Activated CD4-positive, alpha-beta T cell treated with anti-CD3 and anti-CD28 coated beads for 48 hours (primary cell): ENCODE measurements around the gene TNS3.

ENCODE experiments used
- DNase-seq: peaks from one replicate; pipeline ENCODE4 v3.0.0-alpha.2; 2020

The TNS3 gene

DNA sequence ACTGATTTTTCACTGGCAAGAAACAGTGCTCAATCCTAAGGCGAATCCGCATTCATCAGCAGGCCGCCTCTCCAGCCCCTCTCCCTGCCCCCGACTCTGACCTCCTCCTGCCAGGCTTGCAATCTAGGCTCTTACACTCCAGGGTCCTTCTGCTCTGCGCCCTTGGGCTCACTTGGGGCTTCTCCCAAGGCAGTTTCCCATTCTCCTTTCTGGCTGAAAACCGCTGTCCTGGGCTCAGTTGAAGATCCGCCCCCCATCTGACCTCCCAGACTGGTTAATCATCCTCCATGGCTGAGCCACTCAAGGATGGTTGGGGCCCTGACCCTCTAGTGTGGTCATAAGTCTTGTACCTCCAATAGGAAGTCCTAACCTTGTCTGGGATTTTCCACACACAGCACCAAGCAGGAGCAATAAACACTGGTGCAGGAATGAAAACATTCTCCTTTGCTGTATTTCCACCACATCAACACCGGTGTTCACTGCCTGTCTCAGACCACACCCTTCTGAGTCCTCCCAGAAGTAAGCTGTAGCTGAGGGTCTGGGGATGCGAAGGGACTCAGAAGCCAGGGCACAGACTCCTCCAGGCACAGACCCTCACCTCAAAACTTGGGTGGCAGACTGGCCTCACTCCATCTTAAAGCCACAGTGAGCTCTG is 42.4 kb downstream of the TNS3 start:
- no peak for DNase-seq

GRCh38 chr7:47538846-47539311 is 43.0 kb downstream of the TNS3 start:
- DNase-seq, result no peak

- no peak for DNase-seq
Observed at GRCh38 chr7:47537716-47538675, 43.9 kb downstream of the TNS3 start.

DNA sequence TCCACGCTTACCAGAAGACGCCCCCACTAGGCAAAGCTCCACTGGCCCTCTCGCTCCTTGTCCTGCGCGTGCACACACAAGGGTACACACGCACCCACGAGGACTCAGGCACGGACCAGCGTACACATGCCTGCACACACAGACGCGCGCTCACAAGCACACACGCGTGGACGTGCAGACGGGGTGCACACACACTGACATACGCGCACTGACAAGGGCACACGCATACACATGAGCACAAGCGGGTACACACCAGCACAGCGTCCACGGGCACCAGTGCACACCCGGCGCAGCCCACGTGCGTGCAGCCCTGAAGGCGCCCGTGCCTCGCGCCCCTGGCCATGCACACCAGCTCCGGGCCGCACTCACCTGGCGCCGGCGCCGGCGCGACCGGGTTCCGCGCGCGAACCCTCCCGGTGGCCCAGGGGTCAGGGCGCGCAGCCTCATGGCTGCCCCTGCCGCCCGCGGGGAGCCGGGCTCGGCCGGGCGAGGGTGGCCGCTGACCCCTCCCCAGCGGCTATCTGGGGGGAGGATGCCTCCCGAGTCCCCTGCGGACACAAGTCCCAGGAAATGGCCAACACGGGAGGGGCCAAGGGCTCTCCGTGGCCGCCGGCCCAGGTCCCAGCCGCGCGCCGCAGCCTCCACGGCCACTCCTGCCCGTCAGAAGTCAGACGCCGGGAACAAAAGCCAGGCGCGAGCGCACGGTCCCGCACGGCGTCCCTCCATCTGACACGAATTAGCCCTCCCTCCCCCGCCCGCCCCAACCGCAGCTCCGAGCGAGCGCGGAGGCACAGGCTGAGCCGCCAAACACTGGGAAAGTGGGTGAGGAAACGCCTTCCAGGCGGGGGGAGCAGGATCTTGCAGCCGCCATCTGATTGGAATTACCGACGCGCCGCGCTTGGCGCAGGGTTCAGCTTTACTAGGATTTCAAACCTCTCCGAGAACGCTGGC is 45.0 kb downstream of the TNS3 start:
- no peak for DNase-seq

GRCh38 chr7:47535704-47536628 is 45.9 kb downstream of the TNS3 start:
- DNase-seq, result no peak

DNA sequence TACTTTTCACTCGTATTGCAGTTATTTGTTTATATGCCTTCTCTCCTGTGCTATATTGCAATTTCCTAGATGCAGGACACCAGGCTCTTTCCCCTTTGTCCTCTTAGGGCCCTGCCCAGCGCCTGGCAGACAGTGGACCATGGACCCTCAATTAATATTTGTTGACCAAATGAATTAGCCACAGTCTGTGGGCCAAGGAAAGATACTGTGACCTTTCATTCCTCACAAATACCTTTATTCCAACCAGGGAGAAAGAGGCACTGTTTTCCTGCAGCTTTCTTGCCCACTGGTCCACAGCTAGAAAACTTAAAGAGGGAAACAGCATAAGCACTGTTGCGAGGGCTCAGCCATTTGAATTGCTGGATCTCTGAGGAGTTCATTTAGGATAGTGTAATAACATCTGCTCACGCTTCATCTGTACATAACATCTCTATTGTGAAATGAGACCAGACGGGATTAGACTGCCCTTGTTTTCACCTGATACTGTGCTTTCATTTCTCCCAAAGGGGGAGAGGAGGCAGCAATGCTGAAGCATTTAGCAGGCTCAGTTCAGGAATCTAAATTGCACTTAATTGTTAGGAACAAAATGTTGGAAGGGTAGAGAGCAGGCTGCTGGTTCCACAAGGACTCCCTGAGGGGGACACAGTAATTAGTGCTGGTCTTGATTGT is 46.7 kb downstream of the TNS3 start:
- DNase-seq, result no peak

DNA sequence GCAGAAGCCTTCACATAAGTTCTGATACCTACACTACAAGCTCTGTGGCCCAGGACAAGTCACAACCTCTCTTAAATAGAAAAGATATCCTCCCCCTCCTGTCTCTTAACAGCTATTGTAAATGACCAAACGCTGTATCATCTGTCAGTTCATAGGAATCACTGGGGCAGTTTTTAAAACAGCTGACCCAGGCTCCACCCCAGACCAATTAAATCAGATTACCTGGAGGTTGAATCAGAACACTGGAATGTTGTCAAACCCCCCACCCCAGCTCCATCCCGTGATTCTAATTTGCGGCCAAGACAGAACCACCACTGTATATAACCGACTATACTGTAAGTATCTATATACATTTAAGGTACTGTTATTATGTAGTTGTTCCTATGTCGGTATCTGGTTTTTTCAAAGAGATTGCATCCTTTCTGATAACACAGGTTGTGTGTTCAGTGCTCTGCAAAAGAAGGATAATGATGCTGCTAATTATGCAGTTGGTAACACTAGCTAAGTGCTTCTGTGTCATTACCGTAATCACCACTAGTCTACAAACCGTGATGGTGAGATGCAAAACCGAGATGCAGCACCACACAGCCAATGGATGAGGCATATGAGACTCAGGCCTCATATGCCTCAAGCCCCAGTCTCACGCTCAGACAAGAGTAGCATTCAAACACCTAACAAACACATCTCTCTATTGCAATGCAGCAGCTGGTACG is 47.4 kb downstream of the TNS3 start:
- DNase-seq, result no peak

DNA sequence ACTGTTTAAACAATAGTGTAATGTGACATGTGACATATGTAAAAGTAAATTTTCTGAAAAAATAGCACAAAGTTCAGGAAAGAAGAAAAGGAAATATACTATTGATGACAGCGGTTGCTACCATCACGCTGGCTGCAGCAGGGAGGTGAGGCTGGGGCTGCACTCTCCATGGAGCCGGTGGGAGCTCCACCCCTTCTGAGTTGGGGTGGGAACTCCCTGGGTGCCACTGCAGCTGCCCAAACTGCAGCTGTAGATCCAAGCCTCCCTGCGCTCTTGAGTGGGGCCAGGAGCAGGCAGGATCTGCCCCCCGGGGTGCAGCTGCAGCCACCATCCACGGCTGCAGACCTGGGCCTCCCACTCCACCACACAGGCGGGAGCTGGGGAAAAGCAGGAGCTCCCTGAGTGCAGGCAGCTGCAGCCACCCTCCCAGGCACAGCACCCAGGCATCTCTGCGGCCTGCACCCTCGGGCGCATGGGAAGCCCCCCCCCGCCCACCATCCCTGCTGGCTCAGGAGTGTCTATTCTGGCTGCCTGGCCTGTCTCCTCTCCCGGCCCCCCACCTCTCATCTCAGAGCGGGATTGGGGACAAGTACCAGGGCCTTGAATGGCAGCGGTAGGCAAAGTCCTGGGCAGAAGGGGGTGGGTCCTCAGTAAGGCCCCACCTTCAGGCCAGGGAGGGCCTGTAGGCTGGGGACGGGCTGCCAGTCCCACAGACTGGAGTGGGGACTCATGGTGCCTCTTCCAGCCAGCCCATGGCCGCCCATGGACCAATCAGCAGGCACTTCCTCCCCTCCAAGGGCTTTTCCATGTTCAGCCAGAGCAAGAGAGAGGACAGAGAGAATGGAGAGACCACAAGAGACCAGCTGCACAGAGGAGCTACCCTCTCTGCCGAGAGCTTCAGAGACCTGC is 50.1 kb downstream of the TNS3 start:
- DNase-seq, result no peak

GRCh38 chr7:47529826-47530555 is 51.9 kb downstream of the TNS3 start:
- DNase-seq, result no peak

- DNase-seq, result no peak
Observed at GRCh38 chr7:47529405-47529804, 52.5 kb downstream of the TNS3 start.

DNA sequence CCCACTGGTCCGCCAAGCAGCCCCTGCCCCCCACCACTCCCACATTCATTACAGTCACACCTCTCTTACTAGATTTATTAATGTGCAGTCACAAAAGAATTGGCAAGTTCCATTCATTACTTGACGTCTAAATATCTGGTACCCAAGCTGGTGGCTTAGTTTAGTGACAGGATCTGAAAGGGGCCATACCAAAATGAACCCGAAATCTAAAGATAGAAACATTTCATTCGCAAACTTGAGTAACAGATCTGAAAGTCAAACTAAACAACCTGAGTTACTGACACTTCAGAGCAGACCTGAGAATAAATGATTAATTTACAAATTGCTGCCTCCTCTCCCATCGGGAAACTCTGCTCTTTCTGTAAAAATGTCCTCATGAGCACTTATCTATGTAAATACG is 53.4 kb downstream of the TNS3 start:
- no peak for DNase-seq

- no peak for DNase-seq
Observed at GRCh38 chr7:47526466-47526865, 55.4 kb downstream of the TNS3 start.

DNA sequence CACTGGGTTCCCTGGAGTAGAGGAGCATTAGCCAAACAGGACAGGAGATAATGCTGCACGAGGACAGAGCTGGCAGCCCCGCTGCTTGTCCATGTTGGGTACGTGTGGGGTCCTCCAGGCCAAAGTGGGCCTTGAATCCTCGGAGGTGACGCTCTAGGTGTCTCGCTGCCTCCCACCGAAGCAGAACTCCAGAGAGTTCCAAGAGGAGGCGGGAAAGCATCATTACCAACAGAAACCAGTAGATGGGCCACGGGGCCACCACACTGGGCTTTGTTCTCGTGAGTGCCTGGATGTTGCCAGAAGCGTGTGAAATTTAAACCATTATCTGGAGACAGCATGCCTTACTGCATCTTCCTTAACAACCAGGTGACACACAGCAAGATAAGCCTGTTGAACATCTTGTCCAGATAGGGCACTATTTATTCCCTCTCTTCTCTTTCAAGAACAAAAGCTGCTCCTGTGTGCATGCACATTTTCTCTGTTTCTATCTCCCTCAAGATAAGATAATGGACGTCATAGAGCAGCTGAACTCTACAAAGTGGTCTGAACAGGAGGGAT is 56.8 kb downstream of the TNS3 start:
- no peak for DNase-seq

GRCh38 chr7:47523401-47523800 is 58.5 kb downstream of the TNS3 start:
- no peak for DNase-seq

GRCh38 chr7:47521816-47522561 is 59.9 kb downstream of the TNS3 start:
- no peak for DNase-seq

- DNase-seq, result no peak
Observed at GRCh38 chr7:47521011-47521795, 60.7 kb downstream of the TNS3 start.

GRCh38 chr7:47520406-47520805 is 61.5 kb downstream of the TNS3 start:
- DNase-seq, result no peak
